Ectodermal cell (in vitro differentiated cells): ENCODE measurements around the gene MYO1A.

Experiments
- H3K27ac ChIP-seq: 2 replicates; pipeline ENCODE4 v1.7.0; 2013; ENCODE audit warnings: mild to moderate bottlenecking, low read depth, low read length; ENCODE audit not compliant: insufficient read depth, poor library complexity, severe bottlenecking
- H3K27me3 ChIP-seq: 2 replicates; pipeline ENCODE4 v1.7.0; 2013; ENCODE audit warnings: mild to moderate bottlenecking, low read length; ENCODE audit not compliant: insufficient read depth, control insufficient read depth, poor library complexity, severe bottlenecking
- H3K36me3 ChIP-seq: one replicate; pipeline ENCODE4 v1.7.0; 2013; ENCODE audit warnings: low read length; ENCODE audit not compliant: control insufficient read depth, insufficient read depth
- H3K4me1 ChIP-seq: one replicate; pipeline ENCODE4 v1.7.0; 2013; ENCODE audit warnings: low read length; ENCODE audit not compliant: control insufficient read depth, insufficient read depth
- H3K4me3 ChIP-seq: 2 replicates; pipeline ENCODE4 v1.7.0; 2013; ENCODE audit warnings: low read depth, low read length, control low read depth; ENCODE audit not compliant: insufficient read depth
- H3K9me3 ChIP-seq: 2 replicates; pipeline ENCODE4 v1.7.0; 2013; ENCODE audit warnings: mild to moderate bottlenecking, low read length, moderate library complexity; ENCODE audit not compliant: control insufficient read depth
- WGBS, 2 experiments: methylation state at CpG; one replicate each; pipeline ENCODE4 v1.1.7; 2013; ENCODE audit warnings: missing lambda C conversion rate in 2 of 2; 5-methylcytosine and 5-hydroxymethylcytosine counted together

The MYO1A gene

DNA sequence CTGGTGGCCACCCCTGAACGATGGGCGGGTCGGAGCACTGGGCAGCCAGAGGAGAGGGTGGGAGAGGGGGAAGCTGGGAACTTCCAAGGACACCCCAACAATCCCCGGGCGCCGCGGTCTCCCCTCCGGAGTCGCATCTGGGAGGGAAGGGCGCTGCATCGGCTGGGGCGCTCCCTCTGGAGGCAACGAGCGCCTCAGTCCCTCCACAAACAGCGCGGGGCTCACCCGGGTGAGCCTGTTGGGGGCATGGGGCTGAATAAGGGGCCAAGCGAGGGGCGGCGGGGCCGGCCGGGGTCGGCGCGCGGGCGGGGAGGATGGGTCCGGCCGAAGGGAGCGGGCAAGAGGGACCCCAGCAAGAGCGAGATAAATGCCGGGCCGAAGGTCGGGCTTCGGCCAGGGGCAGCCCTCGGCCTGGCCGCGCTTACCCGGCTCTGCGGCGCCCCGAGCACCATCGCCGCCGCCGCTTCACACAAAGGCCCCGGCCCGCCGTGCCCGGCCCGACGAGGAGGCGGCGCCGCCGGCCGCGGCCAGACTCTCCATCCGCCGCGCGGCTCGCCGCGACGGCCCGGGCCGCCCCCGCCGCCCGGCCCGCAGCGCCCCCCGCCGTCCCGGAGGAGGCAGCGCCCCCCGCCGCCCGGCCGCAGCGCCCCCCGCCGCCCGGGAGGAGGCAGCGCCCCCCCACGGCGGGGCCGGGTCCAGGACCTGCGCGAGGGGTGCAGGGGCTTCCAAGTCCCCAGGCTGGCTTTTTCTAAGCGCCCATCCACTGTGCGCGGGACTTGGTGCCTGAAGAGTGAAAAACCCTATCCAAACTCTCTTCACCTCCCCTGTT lies 43.7 kb downstream of the MYO1A start, which contains the start of gene ZBTB39:
ZBTB39 (minus strand) TSS at position 567 of the 829 bp plus-strand sequence. CDS start 1,629 bp downstream, outside the sequence.
- 1% methylated on average over 94 of the region's 94 CpGs for WGBS, 2 experiments
- Histone ChIP-seq H3K4me1 (peaks cover 8% of the 10 kb centered on the region), H3K27me3 (no peaks in the 10 kb centered on the region), H3K9me3 (no peaks in the 10 kb centered on the region), H3K36me3 (peaks cover 32% of the 10 kb centered on the region), H3K27ac (no peak within 1 kb of the TSS), H3K4me3 (peak within 1 kb of the TSS; percentile 61)

DNA sequence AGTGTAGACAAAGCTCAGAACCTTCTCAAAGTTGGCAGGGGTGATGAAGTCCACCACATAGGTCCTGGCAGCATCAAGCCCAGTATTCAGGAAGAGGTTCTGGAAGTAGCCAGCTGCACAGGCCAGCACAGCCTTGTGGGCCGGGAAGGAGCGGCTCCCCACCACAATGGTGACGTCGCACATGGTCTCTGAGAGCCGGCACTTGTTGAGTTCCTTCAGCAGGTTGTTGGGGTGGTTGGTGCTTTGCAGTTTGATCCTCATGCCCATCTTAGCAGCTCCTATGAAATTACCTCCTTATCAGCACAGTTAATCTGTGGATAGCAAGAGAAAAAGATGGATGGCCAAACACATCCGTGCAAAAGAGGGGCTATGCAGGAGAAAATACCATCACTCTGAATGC lies 45.3 kb downstream of the MYO1A start:
- peaks cover 43% of the 10 kb centered on the region for H3K36me3 ChIP-seq
- no peaks in the 10 kb centered on the region for H3K27me3 ChIP-seq
- H3K4me1 ChIP-seq = peaks cover 8% of the 10 kb centered on the region
- H3K27ac ChIP-seq = no peak overlapping the region
- no peaks in the 10 kb centered on the region for H3K9me3 ChIP-seq
- no peak overlapping the region for H3K4me3 ChIP-seq
- 92 to 96% methylated on average over 6 of the region's 6 CpGs for WGBS, 2 experiments

DNA sequence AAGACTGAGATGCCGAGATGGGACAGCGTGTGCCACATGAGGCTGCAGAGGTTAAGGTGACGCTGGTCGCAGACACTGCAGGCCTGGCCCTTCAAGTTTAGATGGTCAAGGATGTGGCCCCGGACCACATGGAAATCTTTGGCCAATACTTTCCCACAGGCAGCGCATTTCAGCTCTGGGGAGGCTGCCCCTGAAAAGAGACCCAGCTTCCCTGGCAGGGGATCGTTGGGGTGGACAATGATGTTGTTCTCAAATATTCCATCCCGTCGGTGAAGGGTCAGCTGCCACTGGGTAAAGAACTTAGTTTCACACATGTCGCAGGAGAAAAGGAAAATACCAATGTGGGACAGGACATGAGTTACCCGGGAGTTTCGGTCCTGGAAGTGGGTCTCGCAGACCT lies 46.5 kb downstream of the MYO1A start:
- Histone ChIP-seq H3K9me3 (no peaks in the 10 kb centered on the region), H3K36me3 (peaks cover 43% of the 10 kb centered on the region), H3K4me3 (no peak overlapping the region), H3K4me1 (peaks cover 8% of the 10 kb centered on the region), H3K27ac (no peak overlapping the region), H3K27me3 (no peaks in the 10 kb centered on the region)
- 96 to 97% methylated on average over 13 of the region's 13 CpGs for WGBS, 2 experiments

DNA sequence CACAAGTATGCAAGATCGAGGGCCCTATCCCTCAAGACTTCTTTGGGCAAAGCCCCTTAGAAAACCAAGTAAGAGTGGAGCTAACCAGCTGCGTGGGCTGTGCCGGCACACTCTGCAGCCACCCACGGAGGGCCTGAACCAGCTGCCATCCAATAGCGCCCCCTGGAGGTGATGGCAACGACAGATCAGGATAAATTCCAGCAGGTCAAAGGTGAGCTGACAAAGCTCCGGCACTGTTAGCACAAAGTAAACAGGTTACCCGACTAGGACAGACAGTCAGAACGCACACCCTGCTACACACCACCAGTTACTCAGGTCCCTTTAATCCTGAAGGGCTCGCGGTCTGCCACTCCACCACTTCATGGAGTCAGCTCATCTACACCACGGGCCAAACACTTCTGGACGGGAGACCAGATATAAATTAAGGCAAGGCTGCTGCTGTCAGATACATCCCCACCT lies 48.5 kb downstream of the MYO1A start:
- H3K36me3 ChIP-seq = peaks cover 43% of the 10 kb centered on the region
- peaks cover 8% of the 10 kb centered on the region for H3K4me1 ChIP-seq
- 64 to 66% methylated on average over 13 of the region's 13 CpGs for WGBS, 2 experiments
- H3K27me3 ChIP-seq = no peaks in the 10 kb centered on the region
- no peaks in the 10 kb centered on the region for H3K9me3 ChIP-seq
- H3K4me3 ChIP-seq = no peak overlapping the region
- no peak overlapping the region for H3K27ac ChIP-seq

DNA sequence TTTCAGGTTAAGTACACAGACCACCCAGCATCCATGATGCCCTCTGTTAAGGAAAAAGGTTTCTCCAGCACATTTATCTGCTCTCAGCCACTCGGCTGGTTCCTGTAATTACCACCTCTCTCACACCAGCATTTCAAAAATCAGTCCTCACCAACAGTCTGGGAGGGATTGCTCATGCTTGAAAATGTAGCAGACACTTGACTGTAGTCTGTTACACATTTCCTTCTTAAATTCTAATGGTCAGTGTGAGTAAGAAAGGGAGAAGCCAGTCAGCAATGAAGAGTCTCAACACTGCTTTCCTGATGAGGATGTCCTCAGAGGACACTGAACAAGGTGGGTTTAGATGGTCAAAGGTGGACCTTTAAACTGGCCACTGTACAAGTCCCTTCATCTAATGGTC lies 49.5 kb downstream of the MYO1A start:
- H3K4me3 ChIP-seq = no peak overlapping the region
- peaks cover 43% of the 10 kb centered on the region for H3K36me3 ChIP-seq
- H3K4me1 ChIP-seq = peaks cover 6% of the 10 kb centered on the region
- H3K27ac ChIP-seq = no peak overlapping the region
- H3K27me3 ChIP-seq = no peaks in the 10 kb centered on the region
- no peaks in the 10 kb centered on the region for H3K9me3 ChIP-seq
- WGBS, 2 experiments = 80 to 91% methylated on average over 1 of the region's 1 CpG

DNA sequence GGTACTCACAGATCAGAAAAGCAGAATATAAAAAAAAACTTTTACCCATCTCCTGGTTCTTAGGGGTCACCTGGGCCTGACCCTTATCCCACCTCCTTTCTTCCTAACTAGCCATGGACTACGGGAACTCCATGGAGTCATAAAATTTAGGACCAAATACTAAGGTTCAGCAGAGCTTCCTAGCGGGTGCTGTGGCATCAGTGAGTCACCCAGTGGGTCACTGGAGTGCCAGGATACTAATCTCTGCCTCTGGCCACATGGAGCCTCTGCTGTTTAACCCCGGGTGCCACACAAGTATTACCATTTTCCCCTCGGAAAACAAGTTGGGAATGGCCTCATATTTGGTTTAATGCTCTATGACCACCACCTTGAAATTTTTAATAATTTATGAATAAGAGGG lies 50.5 kb downstream of the MYO1A start:
- peaks cover 42% of the 10 kb centered on the region for H3K36me3 ChIP-seq
- 97 to 98% methylated on average over 4 of the region's 4 CpGs for WGBS, 2 experiments

DNA sequence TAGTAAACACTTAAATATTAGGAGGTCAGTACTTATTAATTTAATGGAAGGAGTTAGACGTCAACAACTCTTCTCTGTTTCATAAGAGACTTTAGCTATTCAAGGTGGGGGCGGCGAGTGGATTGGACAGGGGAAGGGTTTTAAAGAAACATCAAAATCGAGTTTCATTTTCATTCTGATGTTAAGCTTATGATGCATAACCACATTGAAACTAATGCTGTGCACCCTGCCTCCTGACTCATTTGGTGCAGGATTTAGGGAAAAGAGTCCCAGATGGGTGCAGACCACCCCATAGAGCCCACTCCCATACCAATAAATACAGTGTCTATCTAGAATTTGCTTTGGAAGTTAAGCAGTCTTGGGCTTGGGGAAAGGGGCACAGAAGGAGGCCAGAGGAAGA lies 50.9 kb downstream of the MYO1A start:
- H3K36me3 ChIP-seq = peaks cover 37% of the 10 kb centered on the region

More for the DNA sequence above, 50.5 kb downstream of the MYO1A start:
- Histone ChIP-seq H3K27me3 (no peaks in the 10 kb centered on the region), H3K27ac (no peak overlapping the region), H3K4me3 (no peak overlapping the region), H3K4me1 (no peaks in the 10 kb centered on the region), H3K9me3 (no peaks in the 10 kb centered on the region)

DNA sequence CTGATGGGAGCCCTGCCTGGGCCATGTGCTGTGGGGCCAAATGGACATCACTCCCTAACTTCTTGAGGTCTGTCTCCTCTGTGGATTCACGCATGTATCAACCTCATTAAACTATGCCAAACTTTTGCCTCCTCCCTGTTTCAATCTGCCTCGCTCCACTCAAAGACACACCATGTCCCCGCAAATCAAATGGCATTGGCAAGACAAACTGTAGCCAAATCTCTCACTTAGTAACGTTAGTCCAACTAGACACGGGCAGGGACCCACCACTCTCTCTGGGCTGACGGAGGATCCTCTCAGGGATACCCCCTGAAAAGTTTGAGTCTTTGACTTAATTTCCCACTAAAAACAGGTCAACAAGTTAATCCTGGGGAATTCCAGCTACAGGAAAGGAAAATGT lies 51.6 kb downstream of the MYO1A start:
- Histone ChIP-seq H3K27me3 (no peaks in the 10 kb centered on the region), H3K27ac (no peak overlapping the region), H3K4me3 (no peak overlapping the region), H3K9me3 (no peaks in the 10 kb centered on the region), H3K36me3 (peaks cover 30% of the 10 kb centered on the region), H3K4me1 (no peaks in the 10 kb centered on the region)
- WGBS, 2 experiments = 95 to 97% methylated on average over 6 of the region's 6 CpGs

More for the DNA sequence above, 50.9 kb downstream of the MYO1A start:
- H3K27me3 ChIP-seq = no peaks in the 10 kb centered on the region
- H3K9me3 ChIP-seq = no peaks in the 10 kb centered on the region
- no peaks in the 10 kb centered on the region for H3K4me1 ChIP-seq
- 95 to 98% methylated on average over 4 of the region's 4 CpGs for WGBS, 2 experiments
- no peak overlapping the region for H3K27ac ChIP-seq
- no peak overlapping the region for H3K4me3 ChIP-seq

DNA sequence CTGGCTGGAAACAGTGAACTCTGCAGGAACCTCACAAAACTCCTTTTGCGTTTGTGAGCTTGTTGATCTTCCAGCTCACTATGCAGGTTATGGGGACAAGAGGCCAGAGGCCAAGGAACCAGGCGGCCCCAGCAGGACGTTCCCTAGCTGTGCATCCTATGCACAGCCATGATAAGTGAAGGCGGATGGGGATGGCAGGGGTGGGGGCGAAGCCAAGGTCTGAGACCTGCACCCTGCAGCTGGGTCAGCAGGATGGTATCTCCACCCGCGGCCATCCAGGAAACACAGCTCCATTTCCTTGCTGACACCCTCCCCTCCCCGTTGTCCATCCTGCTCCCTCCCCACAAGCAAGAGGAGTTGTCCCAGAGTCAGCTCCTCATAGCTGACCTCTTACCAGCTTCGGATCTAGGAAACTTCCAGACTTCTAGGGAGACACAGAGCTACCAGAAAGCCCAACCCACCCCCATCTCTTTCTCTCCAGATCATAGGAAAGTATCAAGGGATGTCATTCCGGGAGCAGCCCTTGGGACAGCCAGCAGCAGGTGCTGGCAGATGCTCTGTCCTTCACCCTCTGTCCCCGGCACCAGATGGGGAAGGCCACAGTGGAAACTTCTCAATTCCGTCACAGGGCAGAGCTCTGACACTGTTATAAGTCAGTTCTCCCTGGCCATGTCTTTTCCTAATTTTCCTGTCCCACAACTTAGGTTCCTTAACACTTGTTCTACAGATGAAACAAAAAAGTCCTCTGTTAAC lies 53.0 kb downstream of the MYO1A start:
- Histone ChIP-seq H3K4me1 (no peaks in the 10 kb centered on the region), H3K9me3 (no peaks in the 10 kb centered on the region), H3K4me3 (no peak overlapping the region), H3K27me3 (no peaks in the 10 kb centered on the region), H3K36me3 (peaks cover 17% of the 10 kb centered on the region), H3K27ac (no peak overlapping the region)
- 90 to 93% methylated on average over 12 of the region's 12 CpGs for WGBS, 2 experiments

DNA sequence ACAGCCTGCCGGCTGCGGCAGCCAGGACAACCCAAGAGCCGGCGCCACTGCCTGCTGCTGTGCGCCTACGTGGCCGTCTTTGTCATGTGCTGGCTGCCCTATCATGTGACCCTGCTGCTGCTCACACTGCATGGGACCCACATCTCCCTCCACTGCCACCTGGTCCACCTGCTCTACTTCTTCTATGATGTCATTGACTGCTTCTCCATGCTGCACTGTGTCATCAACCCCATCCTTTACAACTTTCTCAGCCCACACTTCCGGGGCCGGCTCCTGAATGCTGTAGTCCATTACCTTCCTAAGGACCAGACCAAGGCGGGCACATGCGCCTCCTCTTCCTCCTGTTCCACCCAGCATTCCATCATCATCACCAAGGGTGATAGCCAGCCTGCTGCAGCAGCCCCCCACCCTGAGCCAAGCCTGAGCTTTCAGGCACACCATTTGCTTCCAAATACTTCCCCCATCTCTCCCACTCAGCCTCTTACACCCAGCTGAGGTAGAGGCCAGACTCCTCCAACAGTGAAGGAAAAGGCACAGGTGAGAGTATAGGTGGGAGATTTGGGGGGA lies 53.9 kb downstream of the MYO1A start:
- Histone ChIP-seq H3K27me3 (no peaks in the 10 kb centered on the region), H3K36me3 (peaks cover 10% of the 10 kb centered on the region), H3K27ac (no peak overlapping the region), H3K9me3 (no peaks in the 10 kb centered on the region), H3K4me3 (no peak overlapping the region), H3K4me1 (no peaks in the 10 kb centered on the region)
- 91 to 95% methylated on average over 11 of the region's 11 CpGs for WGBS, 2 experiments
